Effector memory CD4-positive, alpha-beta T cell (primary cell): ENCODE results near the gene FBXO27.

Source experiments
- DNase-seq, 3 donors: peaks; one replicate each; pipeline ENCODE4 v3.0.0-alpha.2; 2020
- H3K27ac ChIP-seq: 2 replicates; pipeline ENCODE4 v1.7.0; 2013; ENCODE audit warnings: mild to moderate bottlenecking, low read length, moderate library complexity; ENCODE audit not compliant: insufficient read depth, poor library complexity, severe bottlenecking
- H3K27me3 ChIP-seq: replicated peaks from 2 replicates; pipeline ENCODE4 v1.7.0; 2013; ENCODE audit warnings: mild to moderate bottlenecking, low read length; ENCODE audit not compliant: insufficient read depth, control insufficient read depth, poor library complexity, severe bottlenecking
- H3K36me3 ChIP-seq: 2 replicates; pipeline ENCODE4 v1.7.0; 2013; ENCODE audit warnings: mild to moderate bottlenecking, low read length, moderate library complexity; ENCODE audit not compliant: control insufficient read depth, insufficient read depth
- H3K4me1 ChIP-seq: 2 replicates; pipeline ENCODE4 v1.7.0; 2013; ENCODE audit warnings: low read length, mild to moderate bottlenecking; ENCODE audit not compliant: control insufficient read depth, insufficient read depth, poor library complexity, severe bottlenecking
- H3K4me3 ChIP-seq: 2 replicates; pipeline ENCODE4 v1.7.0; 2013; ENCODE audit warnings: low read length, low read depth, mild to moderate bottlenecking; ENCODE audit not compliant: insufficient read depth, poor library complexity, severe bottlenecking
- H3K9me3 ChIP-seq: 2 replicates; pipeline ENCODE4 v1.7.0; 2013; ENCODE audit warnings: mild to moderate bottlenecking, low read length, moderate library complexity; ENCODE audit not compliant: control insufficient read depth

The FBXO27 gene

DNA sequence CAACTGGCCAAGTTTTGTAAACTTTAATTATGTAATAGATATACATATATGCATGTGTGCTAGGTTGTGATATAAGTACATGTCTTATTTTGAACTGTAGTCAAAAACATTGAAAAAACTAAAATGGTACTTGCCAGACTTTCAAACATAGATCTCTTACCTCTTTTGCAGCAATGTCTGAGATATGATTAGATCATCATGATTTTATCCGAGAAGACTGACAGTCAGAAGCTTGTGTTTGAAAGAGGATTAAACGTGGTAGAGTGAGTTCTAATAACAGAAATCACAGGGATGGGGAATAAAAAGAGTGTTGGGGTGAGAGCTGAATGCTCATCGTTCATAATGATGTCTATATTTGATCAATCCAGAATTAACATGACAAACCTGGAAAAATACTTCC is 33.6 kb upstream of the FBXO27 start:
- H3K27ac ChIP-seq = no peak overlapping the region
- no peaks in the 10 kb centered on the region for H3K9me3 ChIP-seq
- H3K36me3 ChIP-seq = no peaks in the 10 kb centered on the region
- no peak overlapping the region for H3K4me3 ChIP-seq
- no peaks in the 10 kb centered on the region for H3K27me3 ChIP-seq
- no peaks in the 10 kb centered on the region for H3K4me1 ChIP-seq
- DNase-seq = no peak

DNA sequence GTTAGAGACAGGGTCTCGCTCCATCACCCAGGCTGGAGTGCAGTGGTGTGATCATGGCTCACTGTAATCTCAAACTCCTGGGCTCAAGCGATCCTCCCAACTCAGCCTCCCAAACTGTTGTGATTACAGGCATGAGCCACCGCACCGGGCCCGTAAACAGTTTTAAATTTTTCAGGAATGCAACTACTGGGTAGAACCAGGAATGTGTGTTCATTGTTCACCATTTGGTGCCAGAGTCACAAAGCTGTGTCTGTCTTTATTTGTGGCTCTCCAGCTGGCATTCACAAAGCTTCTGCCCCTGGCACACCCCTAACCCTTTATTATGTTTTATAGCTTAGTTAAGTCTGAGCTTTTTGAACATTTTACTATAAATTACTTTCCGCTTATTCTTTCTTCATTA is 32.1 kb upstream of the FBXO27 start:
- Histone ChIP-seq H3K4me1 (no peaks in the 10 kb centered on the region), H3K27me3 (no peaks in the 10 kb centered on the region), H3K27ac (no peak overlapping the region), H3K36me3 (no peaks in the 10 kb centered on the region), H3K9me3 (no peaks in the 10 kb centered on the region), H3K4me3 (no peak overlapping the region)
- no peak for DNase-seq

DNA sequence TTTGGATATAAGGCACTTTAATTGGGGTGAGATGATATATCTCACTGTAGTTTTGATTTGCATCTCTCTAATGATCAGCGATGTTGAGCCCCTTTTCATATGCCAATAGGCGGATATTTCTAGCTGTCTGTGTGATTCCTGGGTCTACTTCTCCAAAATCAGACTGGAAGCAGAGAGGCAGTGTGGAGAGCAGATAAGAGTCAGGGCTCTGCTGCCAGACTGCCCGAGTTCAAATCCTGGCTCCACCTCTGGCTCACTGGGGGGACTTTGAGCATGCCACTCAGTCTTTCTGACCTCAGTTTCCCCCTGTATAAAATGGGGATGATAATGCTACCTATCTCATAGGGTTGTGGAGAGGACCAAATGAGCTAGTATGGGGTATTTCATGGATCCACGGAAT is 27.8 kb upstream of the FBXO27 start:
- H3K27me3 ChIP-seq = no peaks in the 10 kb centered on the region
- H3K27ac ChIP-seq = no peak overlapping the region
- DNase-seq = no peak
- H3K36me3 ChIP-seq = no peaks in the 10 kb centered on the region
- H3K4me1 ChIP-seq = no peaks in the 10 kb centered on the region
- H3K9me3 ChIP-seq = no peaks in the 10 kb centered on the region
- no peak overlapping the region for H3K4me3 ChIP-seq

DNA sequence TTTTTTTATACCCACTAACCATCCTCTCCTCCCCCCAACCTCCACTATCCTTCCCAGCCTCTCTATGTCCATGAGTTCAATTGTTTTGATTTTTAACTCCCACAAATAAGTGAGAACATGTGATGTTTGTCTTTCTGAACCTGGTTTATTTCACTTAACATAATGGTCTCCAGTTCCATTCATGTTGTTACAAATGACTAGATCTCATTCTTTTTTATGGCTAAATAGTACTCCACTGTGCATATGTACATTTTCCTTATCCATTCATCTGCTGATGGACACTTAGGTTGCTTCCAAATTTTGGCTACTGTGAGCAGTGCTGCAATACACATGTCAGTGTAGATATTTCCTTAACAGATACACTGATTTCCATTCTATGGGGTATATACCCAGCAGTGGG is 27.0 kb upstream of the FBXO27 start:
- no peak overlapping the region for H3K27ac ChIP-seq
- no peaks in the 10 kb centered on the region for H3K36me3 ChIP-seq

DNA sequence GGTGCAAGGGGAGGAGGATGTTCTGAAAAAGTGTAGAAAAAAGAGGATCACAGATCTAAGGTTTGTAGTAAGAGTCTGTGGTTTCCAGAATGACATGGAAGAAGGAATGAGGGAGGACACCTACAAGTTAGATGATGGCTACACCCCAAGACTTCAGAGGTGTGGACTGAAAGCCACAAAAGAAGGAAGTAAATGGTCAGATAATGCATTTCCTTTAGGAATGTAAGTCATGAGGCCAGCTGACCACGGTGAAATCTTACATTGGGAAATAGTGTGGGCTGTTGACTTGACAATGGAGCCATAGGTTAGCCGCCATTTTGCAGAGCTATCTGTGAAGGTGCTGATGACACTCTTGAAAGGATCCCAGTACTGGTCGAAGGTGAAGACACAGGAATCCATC is 25.3 kb upstream of the FBXO27 start:
- Histone ChIP-seq H3K9me3 (no peaks in the 10 kb centered on the region), H3K4me1 (no peaks in the 10 kb centered on the region), H3K27ac (no peak overlapping the region), H3K36me3 (no peaks in the 10 kb centered on the region), H3K4me3 (no peak overlapping the region), H3K27me3 (no peaks in the 10 kb centered on the region)
- DNase-seq = no peak

More for the DNA sequence above, 27.0 kb upstream of the FBXO27 start:
- no peak overlapping the region for H3K4me3 ChIP-seq
- H3K4me1 ChIP-seq = no peaks in the 10 kb centered on the region
- no peak for DNase-seq
- no peaks in the 10 kb centered on the region for H3K9me3 ChIP-seq
- H3K27me3 ChIP-seq = no peaks in the 10 kb centered on the region

DNA sequence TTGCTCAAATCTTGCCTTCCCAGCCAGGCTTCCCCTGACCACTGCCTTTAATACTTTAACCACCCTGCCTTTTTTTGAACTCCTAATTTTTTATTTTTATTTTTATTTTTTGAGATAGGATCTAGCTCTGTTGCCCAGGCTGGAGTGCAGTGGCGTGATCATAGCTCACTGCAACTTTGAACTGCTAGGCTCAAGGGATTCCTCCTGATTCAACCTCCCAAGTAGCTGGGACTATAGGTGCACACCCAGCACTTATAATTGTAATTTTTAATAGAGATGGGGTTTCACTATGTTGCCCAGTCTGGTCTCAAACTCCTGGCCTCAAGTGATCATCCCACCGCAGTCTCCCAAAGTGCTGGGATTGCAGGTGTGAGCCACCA is 21.7 kb upstream of the FBXO27 start:
- no peaks in the 10 kb centered on the region for H3K27me3 ChIP-seq
- H3K4me3 ChIP-seq = no peak overlapping the region

DNA sequence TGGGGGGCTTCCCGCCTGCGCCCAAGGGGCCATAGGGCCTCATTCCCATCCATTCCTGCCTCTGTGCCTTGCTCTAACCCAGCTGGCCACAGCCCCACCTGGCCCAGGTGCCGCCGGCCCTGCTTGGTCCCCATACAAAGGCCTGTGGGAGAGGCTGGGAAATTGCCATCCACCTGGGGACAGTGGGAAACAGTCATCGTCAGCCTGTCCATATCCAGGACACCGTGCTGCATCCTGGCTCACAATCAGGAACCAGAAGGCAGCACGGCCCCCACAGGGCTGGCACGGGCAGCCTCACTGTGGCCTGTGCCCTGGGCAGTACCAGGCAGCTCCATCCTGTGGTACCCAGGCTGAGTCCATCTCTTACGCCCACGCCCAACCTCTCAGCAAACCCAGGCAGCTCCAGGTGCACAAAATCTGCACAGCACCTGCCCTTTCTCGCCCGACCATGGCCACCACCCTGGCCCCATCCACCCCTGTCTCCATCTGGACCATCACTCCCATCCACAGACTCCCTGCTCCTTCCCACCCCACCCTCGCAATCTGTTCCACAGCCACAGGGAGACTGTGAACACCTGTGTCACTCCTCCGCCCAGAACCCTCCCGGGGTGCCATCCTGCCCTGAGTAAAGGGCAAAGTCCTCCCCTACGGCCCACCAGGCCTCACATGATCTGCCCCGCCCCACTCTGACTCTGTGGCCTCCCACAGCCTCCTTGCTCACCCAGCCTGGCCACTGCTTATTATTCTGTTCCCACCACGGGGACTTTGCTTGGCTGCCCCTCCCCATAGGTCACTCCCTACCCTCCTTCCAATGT is 21.1 kb upstream of the FBXO27 start:
- no peak overlapping the region for H3K4me3 ChIP-seq
- no peaks in the 10 kb centered on the region for H3K27me3 ChIP-seq
- no peaks in the 10 kb centered on the region for H3K36me3 ChIP-seq
- H3K4me1 ChIP-seq = no peaks in the 10 kb centered on the region
- no peak for DNase-seq
- H3K9me3 ChIP-seq = no peaks in the 10 kb centered on the region
- H3K27ac ChIP-seq = no peak overlapping the region

More for the DNA sequence above, 21.7 kb upstream of the FBXO27 start:
- Histone ChIP-seq H3K36me3 (no peaks in the 10 kb centered on the region), H3K27ac (no peak overlapping the region), H3K9me3 (no peaks in the 10 kb centered on the region), H3K4me1 (no peaks in the 10 kb centered on the region)
- no peak for DNase-seq

DNA sequence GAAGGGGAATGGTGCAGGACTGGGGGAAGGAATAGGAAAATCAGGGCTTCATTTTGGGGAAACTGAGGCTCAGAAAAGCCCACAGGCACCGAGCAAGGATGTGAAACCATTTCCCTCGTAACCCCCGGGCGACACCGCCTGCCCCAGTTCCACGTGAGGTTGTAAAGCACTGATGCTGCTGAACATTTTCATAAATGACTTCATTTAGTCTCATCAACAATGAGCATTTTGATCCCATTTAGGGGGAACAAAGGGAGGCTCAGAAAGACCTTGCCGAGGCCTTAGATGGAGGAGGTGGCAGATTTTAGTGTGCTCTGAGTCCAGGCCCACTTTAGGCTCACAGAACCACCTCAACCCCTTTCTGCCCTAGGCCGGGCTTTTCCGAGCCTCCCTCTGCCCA is 20.5 kb upstream of the FBXO27 start:
- H3K27me3 ChIP-seq = no peaks in the 10 kb centered on the region
- no peak for DNase-seq
- no peak overlapping the region for H3K4me3 ChIP-seq
- no peaks in the 10 kb centered on the region for H3K36me3 ChIP-seq
- H3K4me1 ChIP-seq = no peaks in the 10 kb centered on the region
- H3K27ac ChIP-seq = no peak overlapping the region
- H3K9me3 ChIP-seq = no peaks in the 10 kb centered on the region

DNA sequence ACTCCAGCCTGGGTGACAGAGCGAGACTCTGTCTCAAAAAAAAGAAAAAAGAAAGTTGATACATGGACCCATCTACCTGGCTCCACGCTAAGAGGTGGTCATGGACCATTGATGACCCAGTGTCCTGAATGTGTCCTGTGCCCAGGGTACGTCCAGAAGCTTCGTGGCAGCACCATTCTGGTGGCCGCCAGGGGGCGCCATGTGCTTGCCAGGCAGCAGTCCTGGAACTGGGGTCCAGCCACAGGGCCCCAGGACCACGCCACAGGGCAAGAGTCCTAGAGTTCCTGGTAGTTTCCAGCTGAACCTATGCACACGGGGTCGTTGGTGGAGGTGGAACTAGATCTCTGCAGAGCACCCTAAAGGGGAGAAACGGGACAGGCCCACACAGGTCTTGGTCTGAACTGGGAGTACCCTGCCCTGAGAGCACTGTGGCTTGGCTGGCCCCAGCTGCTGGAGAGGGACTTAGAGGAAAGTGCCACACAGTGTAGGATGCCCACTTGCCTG is 19.9 kb upstream of the FBXO27 start:
- peak; percentile 30 to 56 (median 52) for DNase-seq
- H3K9me3 ChIP-seq = no peaks in the 10 kb centered on the region
- no peak overlapping the region for H3K27ac ChIP-seq
- H3K4me1 ChIP-seq = no peaks in the 10 kb centered on the region
- no peaks in the 10 kb centered on the region for H3K36me3 ChIP-seq
- no peak overlapping the region for H3K4me3 ChIP-seq
- no peaks in the 10 kb centered on the region for H3K27me3 ChIP-seq

DNA sequence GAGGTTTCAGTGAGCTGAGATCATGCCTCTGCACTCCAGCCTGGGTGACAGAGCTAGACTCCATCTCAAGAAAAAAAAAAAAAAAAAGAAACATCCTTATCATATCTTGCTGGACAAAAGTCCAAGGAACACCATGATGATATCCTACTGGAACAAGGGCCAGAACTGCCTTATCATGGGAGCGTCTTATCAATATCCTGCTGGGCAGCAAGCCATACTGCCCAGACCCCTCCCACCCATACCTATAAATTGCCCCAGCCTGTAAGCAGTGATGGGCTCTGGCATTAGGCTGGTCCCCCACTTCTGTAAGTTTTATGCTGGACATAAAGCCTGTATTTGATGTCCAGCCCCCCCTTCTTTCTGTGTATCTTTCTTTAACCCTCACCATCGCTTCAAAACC is 14.7 kb upstream of the FBXO27 start:
- Histone ChIP-seq H3K27ac (no peak overlapping the region), H3K36me3 (no peaks in the 10 kb centered on the region), H3K4me3 (no peak overlapping the region), H3K27me3 (no peaks in the 10 kb centered on the region), H3K9me3 (no peaks in the 10 kb centered on the region), H3K4me1 (no peaks in the 10 kb centered on the region)
- no peak for DNase-seq
